HT1080 (cell line): ENCODE results near the gene HECTD4. TPM values are rescaled to one million over a fixed set of nuclear protein-coding genes. Genes with fewer than 3 reads are reported as not detected.
"Not testable (repeated sequence)": the region's sequence is repeated elsewhere in the genome, so short reads cannot be mapped to it uniquely, and the experiment has no call there.

Experiments
- DNase-seq: peaks from one replicate; pipeline ENCODE4 v3.0.0-alpha.2; 2015; ENCODE audit warnings: low read depth
- polyA plus RNA-seq, 2 experiments: library from polyadenylated mRNA; depleted of rRNA; stranded (reverse); fragments of >200 nt; gene quantifications; 2 replicates each; pipeline ENCODE4 v1.2.3, GENCODE V29; 2015
- total RNA-seq: library from RNA; depleted of rRNA; stranded (reverse); fragments of >200 nt; shearing (Covaris generic); gene quantifications from 2 replicates; pipeline ENCODE4 v1.2.3, GENCODE V29; 2014; rRNA removed

HECTD4 gene
- 4.8 and 7.6 TPM in 2 replicates for total RNA-seq
- 3.3 and 5.1 TPM in 2 replicates for polyA plus RNA-seq (2015; cell fraction: cytosol; rRNA removed)
- 17.7 and 22.8 TPM in 2 replicates for polyA plus RNA-seq (2015; cell fraction: nucleus; rRNA removed)

- DNase-seq, result peak; percentile 76
Measured at GRCh38 chr12:112381883-112382796, at the start of gene HECTD4. HECTD4 (minus strand) TSS chr12:112382431; CDS start chr12:112382128, 303 bp downstream.

- no peak for DNase-seq
Measured at GRCh38 chr12:112431965-112432364, 49.7 kb upstream of the HECTD4 start.

- no peak for DNase-seq
Measured at GRCh38 chr12:112430929-112431328, 48.7 kb upstream of the HECTD4 start.

- no peak for DNase-seq
Measured at GRCh38 chr12:112427760-112428159, 45.5 kb upstream of the HECTD4 start.

- no peak for DNase-seq
Measured at GRCh38 chr12:112425582-112426382, 43.6 kb upstream of the HECTD4 start.

- no peak for DNase-seq
Measured at GRCh38 chr12:112424126-112424525, 41.9 kb upstream of the HECTD4 start.

- no peak for DNase-seq
Measured at GRCh38 chr12:112422531-112422930, 40.3 kb upstream of the HECTD4 start.

- no peak for DNase-seq
Measured at GRCh38 chr12:112421363-112421762, 39.1 kb upstream of the HECTD4 start.

GRCh38 chr12:112420740-112421139, 38.5 kb upstream of the HECTD4 start:
- no peak for DNase-seq

GRCh38 chr12:112419297-112420133, 37.3 kb upstream of the HECTD4 start:
- DNase-seq, result peak; percentile 66

GRCh38 chr12:112418608-112419296, 36.5 kb upstream of the HECTD4 start, which contains the start of gene PTPN11:
PTPN11 (plus strand) TSS chr12:112418947; CDS start chr12:112419112, 165 bp downstream.
- DNase-seq, result peak; percentile 69

GRCh38 chr12:112418273-112418607, 36.0 kb upstream of the HECTD4 start:
- no peak for DNase-seq

GRCh38 chr12:112415457-112415856, 33.2 kb upstream of the HECTD4 start:
- DNase-seq, result not testable (repeated sequence)

GRCh38 chr12:112413855-112414625, 31.8 kb upstream of the HECTD4 start:
- no peak for DNase-seq

GRCh38 chr12:112409906-112410244, 27.6 kb upstream of the HECTD4 start:
- DNase-seq, result no peak

- DNase-seq, result peak; percentile 93
Measured at GRCh38 chr12:112409064-112409905, 27.1 kb upstream of the HECTD4 start, which contains the start of gene RPL6. RPL6 (minus strand) TSS chr12:112409605; CDS start chr12:112408656, 949 bp downstream.

GRCh38 chr12:112408621-112409020, 26.4 kb upstream of the HECTD4 start:
- DNase-seq, result peak; percentile 24

- not testable (repeated sequence) for DNase-seq
Measured at GRCh38 chr12:112407683-112408082, 25.5 kb upstream of the HECTD4 start.
